ENCODE measurements around the gene TOMM20.
"Not testable (repeated sequence)": the region's sequence is repeated elsewhere in the genome, so short reads cannot be mapped to it uniquely, and the experiment has no call there.

TOMM20 gene

DNA sequence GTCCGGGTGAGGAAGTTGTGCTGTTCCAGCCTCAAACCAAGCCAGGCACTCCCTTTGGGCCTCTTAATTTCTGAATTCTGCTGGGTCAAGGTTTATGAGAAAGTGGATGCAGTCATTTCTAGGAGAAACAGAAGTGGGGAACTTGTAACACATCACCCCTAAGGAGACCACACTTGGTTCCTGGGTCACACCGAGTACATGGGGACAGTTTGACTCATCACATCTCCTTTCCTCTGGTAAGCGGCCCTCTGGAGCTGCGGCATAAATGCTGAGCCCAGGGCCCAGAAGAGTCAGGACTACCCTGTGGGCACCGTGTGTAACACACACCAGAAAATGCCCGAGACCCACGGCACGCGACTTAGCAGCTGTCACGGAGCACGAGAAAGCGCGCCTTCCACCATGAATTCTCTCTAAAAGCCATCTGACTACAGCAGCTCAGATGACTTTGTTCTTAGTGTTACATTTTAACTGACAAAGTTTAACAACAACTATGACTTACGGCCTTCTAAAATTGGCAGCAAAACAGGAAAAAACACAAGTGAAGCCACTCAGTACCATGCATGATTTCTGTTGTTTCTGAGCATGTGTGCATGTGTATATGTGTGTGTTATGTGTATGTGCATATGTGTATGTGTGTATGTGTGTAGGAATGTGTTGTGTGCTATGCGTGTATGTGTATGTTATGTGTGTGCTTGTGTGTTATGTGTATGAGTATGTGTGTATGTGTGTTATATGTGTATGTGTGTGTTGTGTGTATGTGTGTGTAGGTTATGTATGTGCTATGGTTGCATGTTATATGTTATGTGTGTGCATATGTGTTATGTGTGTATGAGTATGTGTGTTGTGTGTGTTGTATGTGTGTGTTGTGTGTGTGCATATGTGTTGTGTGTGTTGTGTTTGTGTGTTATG is 50.8 kb downstream of the TOMM20 start:
- no peak for DNase-seq

- no peak for DNase-seq
Observed at GRCh38 chr1:235077163-235077540, 51.5 kb downstream of the TOMM20 start.

DNA sequence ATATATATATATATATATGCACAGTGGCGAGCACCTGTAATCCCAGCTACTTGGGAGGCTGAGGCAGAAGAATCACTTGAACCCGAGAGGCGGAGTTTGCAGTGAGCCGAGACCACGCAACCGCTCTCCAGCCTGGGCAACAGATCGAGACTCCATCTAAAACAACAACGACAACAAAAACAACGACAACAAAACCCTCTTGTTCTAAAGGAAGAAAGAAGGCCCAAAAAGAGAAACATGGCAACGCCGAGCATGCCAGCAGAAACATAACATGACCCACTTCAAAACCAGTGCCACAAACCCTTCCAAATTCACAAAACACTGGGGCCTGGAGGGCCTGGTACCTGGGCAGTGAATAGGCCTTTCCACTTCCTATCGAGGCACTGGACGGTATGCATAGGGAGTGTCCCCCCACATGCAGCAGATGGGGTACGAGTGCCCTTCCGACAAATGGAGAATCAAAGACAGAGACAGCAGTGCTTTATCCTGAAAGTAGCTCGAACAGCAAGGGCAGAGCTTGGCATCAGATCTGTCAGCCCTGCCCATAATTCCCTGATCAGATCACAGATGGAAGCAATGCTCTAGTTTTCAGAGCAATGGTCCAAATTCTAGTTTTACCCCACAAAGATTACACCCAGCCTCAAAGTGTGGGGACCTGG is 52.0 kb downstream of the TOMM20 start:
- DNase-seq, result no peak

DNA sequence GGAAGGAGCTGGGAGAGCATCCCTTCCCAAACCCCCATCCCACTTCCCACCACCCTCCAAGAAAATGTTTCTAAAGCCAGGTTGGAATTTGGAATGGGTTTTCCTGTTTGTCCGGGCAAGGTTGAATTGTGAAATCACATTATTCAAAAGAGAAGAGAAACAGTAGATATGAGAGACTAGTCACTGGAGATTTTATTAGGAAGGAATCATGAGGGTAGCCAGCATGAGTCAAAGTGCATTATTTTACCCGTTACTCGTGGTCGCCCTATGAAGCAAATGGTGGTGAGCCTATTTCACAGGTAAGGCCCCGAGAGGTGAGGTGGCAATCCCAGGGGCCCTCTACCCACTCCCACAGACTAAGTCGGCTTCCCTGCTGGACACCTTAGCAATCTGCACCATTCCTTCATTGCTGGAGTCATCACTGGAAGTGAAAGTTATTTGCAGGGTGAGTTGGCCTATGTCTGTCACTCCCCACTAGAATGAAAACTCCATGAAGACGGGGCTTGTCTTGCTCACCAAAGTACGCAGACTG is 52.8 kb downstream of the TOMM20 start:
- no peak for DNase-seq

DNA sequence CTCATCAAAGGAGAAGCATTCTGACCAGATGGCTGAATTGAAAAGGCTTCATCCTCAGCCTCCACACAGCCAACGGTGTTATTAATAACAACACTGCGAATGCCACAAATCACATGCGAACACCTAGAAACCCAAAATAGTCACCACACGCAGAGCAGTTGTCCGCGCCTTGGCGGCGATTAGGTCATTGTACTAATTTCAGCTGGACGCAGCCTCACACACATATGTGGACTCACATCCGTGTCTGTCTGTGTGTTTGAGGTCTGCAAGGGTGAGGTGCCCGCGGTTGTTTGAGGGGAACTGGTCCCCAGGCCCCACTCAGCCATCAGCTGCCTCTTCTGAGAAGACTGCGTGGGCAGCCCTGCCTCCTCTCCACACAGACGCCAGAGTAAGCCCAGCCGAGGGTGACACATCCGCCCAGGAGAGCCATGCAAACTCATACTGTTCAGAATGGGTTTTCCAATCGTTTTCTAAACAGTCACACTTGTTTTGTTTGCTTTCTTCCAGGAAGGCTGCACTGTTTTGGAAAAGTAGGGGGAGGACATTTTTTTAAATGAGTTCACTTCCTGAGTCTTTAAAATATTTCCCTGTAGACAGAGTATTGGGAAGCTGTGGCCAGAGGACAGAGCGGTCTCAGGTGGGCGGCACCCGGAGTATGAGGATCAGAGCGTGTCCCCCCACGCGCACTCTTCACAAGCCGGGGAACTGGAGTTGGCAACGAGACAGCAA is 53.4 kb downstream of the TOMM20 start:
- DNase-seq, result no peak

DNA sequence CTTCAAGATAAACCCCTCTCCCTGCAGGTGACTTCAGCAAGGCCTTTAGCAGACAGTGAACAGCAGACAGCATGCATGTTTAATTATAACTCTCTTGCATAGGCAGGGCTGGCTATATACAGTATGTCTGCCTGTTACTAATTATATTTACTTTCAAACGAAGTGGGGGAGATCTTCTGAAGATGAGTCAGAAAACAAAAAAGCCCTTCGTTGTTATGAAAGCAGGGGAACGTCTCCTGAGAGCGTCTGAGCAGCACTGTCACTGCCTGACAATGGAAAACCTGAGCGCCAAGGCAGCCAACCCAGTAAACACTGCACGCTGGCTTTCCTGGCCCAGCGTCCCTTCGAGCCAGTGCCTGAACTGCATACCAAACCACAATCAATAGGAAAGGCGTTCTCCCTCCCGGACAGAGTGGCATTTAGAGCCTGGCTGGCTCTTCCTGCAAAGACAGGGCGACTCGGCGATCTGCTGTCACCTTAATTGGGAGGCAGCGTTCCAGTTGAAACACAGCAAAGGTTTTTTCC is 54.1 kb downstream of the TOMM20 start:
- DNase-seq, result peak; percentile 84

- DNase-seq, result no peak
Observed at GRCh38 chr1:235073968-235074522, 54.6 kb downstream of the TOMM20 start.

DNA sequence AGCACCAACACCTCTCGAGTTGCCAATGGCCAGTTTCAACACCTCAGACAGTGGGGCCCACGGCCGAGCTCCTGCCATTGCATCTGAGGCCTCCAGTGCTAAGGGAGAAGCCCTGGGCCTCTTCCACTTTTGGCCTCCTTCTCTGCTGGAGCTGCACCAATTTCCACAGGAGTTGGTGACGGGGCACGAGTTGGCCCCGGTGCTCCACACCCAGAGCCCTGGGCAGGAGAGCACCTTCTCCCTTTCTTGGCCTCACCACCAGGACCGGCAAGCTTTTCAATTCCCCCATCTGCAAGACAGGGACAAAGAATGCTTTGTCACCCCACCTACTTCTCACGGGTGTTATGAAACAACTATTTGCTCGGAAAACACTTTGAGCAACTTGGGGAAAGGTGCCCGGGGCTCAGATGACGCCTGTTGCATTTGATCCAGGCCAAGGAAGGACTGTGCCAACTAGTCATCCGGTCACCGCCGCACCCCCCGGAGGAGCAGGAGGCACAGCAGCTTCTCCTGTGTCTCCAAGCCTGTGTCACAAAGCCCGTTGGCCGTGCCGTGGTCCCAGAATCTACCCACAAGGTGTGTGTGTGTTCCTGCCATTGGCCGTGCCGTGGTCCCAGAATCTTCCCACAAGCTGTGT is 55.2 kb downstream of the TOMM20 start:
- no peak for DNase-seq

GRCh38 chr1:235072577-235072976 is 56.1 kb downstream of the TOMM20 start:
- DNase-seq, result not testable (repeated sequence)

- DNase-seq, result no peak
Observed at GRCh38 chr1:235072096-235072495, 56.5 kb downstream of the TOMM20 start.

DNA sequence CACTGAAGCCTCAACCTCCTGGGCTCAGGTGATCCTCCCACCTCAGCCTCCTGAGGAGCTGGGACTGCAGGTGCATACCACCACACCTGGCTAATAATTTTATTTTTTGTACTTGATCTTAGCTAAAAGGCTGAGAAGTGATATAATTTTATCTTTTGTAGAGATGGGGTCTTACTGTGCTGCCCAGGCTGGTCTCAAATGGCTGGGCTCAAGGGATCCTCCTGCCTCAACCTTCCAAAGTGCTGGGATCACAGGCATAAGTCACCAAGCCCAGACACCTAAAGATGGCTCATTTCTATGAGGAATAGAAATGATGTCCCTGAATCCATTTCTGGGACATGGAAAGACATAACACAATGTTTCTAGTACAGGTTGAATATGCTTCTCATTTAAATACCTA is 57.8 kb downstream of the TOMM20 start:
- no peak for DNase-seq

- DNase-seq, result no peak
Observed at GRCh38 chr1:235069577-235070563, 58.8 kb downstream of the TOMM20 start.

DNA sequence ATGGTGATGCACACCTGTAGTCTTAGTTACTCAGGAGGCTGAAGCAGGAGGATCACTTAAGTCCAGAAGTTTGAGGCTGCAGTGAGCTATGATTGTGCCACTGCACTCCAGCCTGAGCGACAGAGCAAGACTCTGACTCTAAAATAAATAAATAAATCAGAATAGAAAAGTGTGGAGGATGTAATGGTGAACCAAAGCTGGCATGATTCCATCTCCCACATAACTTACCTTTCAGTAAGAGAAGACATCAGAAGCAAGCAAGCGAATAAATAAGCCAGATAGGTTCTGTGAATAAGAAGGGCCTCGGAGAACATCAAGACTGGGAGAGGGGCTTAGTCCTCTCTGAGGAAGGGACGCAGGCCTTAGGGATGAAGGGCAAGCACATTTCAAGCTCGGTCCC is 59.5 kb downstream of the TOMM20 start:
- no peak for DNase-seq

DNA sequence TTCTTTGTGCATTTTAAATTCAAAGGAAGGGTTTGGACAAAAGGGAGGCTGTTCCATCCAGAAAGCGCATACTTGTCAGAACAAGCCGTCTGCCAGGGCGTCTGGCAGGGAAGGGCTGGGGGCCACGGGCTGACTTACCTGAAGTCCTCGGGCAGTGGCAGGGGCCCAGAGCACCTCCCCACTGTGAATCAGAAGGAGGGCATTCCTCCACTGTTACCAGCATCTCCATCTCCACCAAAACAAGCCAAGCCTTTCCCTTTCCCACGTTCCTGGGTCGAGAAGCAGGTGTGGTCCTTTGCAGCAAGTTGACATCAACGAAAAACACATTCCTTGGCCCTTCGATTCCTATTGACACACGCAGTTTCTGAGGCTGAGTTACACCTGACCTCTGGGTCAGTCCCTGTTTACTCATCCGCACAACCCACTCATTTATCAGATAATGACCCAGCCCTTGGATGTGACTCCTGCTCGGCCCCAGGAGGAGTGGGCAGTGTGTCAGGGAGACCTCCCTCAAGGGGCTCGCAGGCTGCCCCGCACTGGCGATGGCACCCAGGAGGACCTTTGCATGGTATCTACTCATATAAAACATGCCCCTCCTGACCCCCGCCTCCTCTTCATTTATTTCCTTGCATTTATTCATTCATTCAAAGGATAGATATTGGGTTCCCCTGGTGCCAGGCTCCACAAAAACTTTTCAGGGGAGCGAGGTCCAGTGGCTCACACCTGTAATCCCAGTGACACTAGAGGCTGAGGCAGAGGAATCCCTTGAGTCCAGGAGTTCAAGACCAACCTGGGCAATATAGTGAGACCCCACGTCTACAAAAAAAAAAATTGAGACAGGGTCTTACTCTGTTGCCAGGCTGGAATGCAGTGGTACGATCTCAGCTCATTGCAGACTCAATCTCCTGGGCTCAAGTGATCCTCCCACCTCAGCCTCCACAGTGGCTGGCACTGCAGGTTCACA is 60.2 kb downstream of the TOMM20 start:
- no peak for DNase-seq

- no peak for DNase-seq
Observed at GRCh38 chr1:235067396-235068157, 61.1 kb downstream of the TOMM20 start.

DNA sequence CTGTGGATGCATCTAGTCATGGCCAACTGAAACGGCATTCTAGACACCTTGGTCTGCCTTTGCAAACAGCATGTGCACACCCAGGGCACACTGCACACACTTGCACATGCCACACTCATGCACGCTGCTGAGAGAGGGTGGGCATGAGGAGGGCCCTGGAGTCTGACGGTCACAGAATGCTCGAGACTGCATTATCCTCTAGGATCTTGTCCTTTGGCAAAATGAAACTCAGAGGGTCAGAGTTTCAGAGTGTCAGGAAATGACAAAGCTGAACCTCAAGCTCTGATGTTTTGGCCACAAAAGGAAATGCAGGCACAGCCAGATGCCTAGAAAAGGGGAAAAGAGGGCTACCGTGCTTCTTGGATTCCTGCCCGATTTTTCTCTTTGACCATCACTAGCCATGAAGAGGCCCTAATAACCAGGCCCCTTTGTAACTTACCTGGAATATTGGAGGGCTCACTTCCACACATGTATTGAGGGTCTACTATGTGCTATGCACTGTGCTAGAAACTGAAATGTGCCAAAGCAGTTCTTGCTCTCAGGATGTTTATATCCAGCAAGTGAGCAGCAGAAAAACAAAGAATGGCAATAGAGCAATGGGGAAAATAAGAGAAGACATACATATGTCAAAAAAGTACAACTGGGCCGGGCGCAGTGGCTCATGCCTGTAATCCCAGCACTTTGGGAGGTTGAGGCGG is 65.4 kb downstream of the TOMM20 start:
- no peak for DNase-seq

DNA sequence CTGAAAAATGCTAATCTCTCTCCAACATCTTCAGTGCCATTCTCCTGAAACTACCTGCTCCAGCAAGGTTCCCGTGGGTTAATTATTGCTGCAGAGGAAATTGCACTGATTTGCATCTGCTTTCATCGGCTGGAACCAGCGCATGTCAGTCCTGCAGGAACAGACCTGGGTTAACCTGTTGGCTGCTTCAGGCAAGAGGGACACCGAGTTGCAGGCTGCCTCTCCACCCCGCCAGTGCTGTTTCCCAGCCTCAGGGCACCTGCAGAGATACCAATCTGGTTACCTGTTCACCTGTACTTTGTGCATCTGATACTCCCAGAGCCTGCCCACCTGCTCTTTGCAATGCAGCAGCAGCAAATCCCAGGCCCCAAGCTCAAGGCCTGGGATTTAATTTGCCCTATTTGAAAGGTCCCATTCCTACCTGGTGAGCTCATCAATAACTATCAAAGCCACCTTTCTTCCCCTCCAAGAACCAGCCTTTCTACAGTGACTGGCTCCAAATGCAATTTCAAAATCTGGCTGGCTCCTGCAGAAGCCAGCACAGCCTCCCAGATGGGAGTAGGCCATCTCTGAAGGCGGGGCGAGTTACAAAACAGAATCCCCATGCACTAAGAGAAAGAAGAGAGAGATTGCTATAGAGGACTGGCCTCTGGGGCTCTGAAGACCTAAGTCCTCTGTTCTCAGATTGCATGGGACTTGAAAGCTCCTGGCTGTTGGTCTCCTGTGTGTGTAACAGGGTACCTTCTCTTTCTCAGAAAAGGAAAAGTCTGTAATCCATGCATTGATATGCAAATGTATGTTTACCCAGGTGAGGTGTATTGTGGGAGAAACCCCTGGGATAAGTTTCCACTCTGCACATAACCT is 67.8 kb downstream of the TOMM20 start:
- DNase-seq, result no peak
